ENCODE data around the gene CSRP2. TPM values are rescaled to one million over a fixed set of nuclear protein-coding genes. Genes with fewer than 3 reads are reported as not detected.

The CSRP2 gene
- total RNA-seq, 1 experiment from 2014 or later, result 46.6 TPM

- Histone ChIP-seq H3K9me3 (ENCODE audit: low read depth, low read length, poor library complexity, severe bottlenecking) (no peaks in the 10 kb centered on the region), H3K4me1 (ENCODE audit: insufficient read depth, low read length, poor library complexity, severe bottlenecking) (peaks cover 8% of the 10 kb centered on the region), H3K36me3 (ENCODE audit: insufficient read depth, low read length, poor library complexity, severe bottlenecking) (no peaks in the 10 kb centered on the region), H3K4me3 (ENCODE audit: low read depth, low read length, poor library complexity, severe bottlenecking) (no peak overlapping the region), H3K27ac (ENCODE audit: low read depth, low read length, poor library complexity, severe bottlenecking) (no peak overlapping the region), H3K27me3 (replicated peaks; ENCODE audit: insufficient read depth, low read depth, low read length, poor library complexity) (no peaks in the 10 kb centered on the region)
- intact Hi-C loops (cut with micrococcal nuclease; ENCODE audit: unreplicated experiment), result no loop called here
- BruUV-seq (replicated peaks), result no TSS peak
- ChIA-PET POLR2A (ENCODE audit: low non-redundant PET) (interaction anchor here (0.5 kb wide), 1 partner anchor 13 kb away, joined by 3 read pairs; no protein-coding TSS in a partner anchor), CTCF (no interaction called here)
- DNase-seq (ENCODE audit: low spot score), result no peak
- TF ChIP-seq CTCF (conservative IDR thresholded peaks at IDR 0.05; ENCODE audit: low read depth, low read length) (no peak), EZH2 (IDR thresholded peaks at IDR 0.05; ENCODE audit: borderline replicate concordance, low read depth, low read length, poor library complexity, severe bottlenecking) (no peak)
Measured at GRCh38 chr12:76864791-76865400, 13.9 kb downstream of the CSRP2 start.

GRCh38 chr12:76863837-76864236, 15.0 kb downstream of the CSRP2 start:
- POLR2A ChIA-PET (ENCODE audit: low non-redundant PET), result no interaction called here
- Histone ChIP-seq H3K27ac (ENCODE audit: low read depth, low read length, poor library complexity, severe bottlenecking) (no peak overlapping the region), H3K9me3 (ENCODE audit: low read depth, low read length, poor library complexity, severe bottlenecking) (no peaks in the 10 kb centered on the region), H3K4me3 (ENCODE audit: low read depth, low read length, poor library complexity, severe bottlenecking) (no peak overlapping the region), H3K4me1 (ENCODE audit: insufficient read depth, low read length, poor library complexity, severe bottlenecking) (peaks cover 8% of the 10 kb centered on the region), H3K36me3 (ENCODE audit: insufficient read depth, low read length, poor library complexity, severe bottlenecking) (no peaks in the 10 kb centered on the region), H3K27me3 (replicated peaks; ENCODE audit: insufficient read depth, low read depth, low read length, poor library complexity) (no peaks in the 10 kb centered on the region)
- CTCF ChIA-PET, result no interaction called here
- TF ChIP-seq CTCF (conservative IDR thresholded peaks at IDR 0.05; ENCODE audit: low read depth, low read length), result no peak
- no peak for TF ChIP-seq EZH2 (IDR thresholded peaks at IDR 0.05; ENCODE audit: borderline replicate concordance, low read depth, low read length, poor library complexity, severe bottlenecking)
- no peak for DNase-seq (ENCODE audit: low spot score)
- BruUV-seq (replicated peaks), result no TSS peak
- intact Hi-C loops (cut with micrococcal nuclease; ENCODE audit: unreplicated experiment), result no loop called here

- ChIA-PET CTCF (no interaction called here), POLR2A (ENCODE audit: low non-redundant PET) (no interaction called here)
- Histone ChIP-seq H3K4me1 (ENCODE audit: insufficient read depth, low read length, poor library complexity, severe bottlenecking) (peaks cover 8% of the 10 kb centered on the region), H3K27ac (ENCODE audit: low read depth, low read length, poor library complexity, severe bottlenecking) (no peak overlapping the region), H3K36me3 (ENCODE audit: insufficient read depth, low read length, poor library complexity, severe bottlenecking) (no peaks in the 10 kb centered on the region), H3K4me3 (ENCODE audit: low read depth, low read length, poor library complexity, severe bottlenecking) (no peak overlapping the region), H3K9me3 (ENCODE audit: low read depth, low read length, poor library complexity, severe bottlenecking) (no peaks in the 10 kb centered on the region), H3K27me3 (replicated peaks; ENCODE audit: insufficient read depth, low read depth, low read length, poor library complexity) (no peaks in the 10 kb centered on the region)
- no peak for DNase-seq (ENCODE audit: low spot score)
- no peak for TF ChIP-seq EZH2 (IDR thresholded peaks at IDR 0.05; ENCODE audit: borderline replicate concordance, low read depth, low read length, poor library complexity, severe bottlenecking)
- no peak for TF ChIP-seq CTCF (conservative IDR thresholded peaks at IDR 0.05; ENCODE audit: low read depth, low read length)
- no TSS peak for BruUV-seq (replicated peaks)
- intact Hi-C loops (cut with micrococcal nuclease; ENCODE audit: unreplicated experiment), result no loop called here
Measured at GRCh38 chr12:76863005-76863670, 15.7 kb downstream of the CSRP2 start.

All from A673 (cell line).